Loucy (cell line): ENCODE data around the gene TTC7B.
A peak's percentile ranks its signal among the peaks of the same experiment; 100 is the strongest.

Experiments used
- H2AFZ ChIP-seq: fragments of 200-600 bp; sonication (generic); 2 replicates; pipeline ENCODE4 v1.6.0; 2016; ENCODE audit warnings: antibody characterized with exemption, mild to moderate bottlenecking, low read length, moderate library complexity
- H3F3A ChIP-seq: fragments of 200-600 bp; 2 replicates; pipeline ENCODE4 v1.6.0; 2016; ENCODE audit warnings: antibody characterized with exemption, low read depth, mild to moderate bottlenecking
- H3K27me3 ChIP-seq: fragments of 200-600 bp; sonication (generic); 2 replicates; pipeline ENCODE4 v1.6.1; 2014; ENCODE audit warnings: low read length, mild to moderate bottlenecking; ENCODE audit not compliant: insufficient read depth, poor library complexity, severe bottlenecking
- H3K36me3 ChIP-seq: fragments of 200-600 bp; sonication (generic); 2 replicates; pipeline ENCODE4 v1.6.1; 2016; ENCODE audit warnings: low read length; ENCODE audit not compliant: insufficient read depth
- H3K4me1 ChIP-seq: fragments of 200-600 bp; sonication (generic); 2 replicates; pipeline ENCODE4 v1.5.1; 2014; ENCODE audit warnings: low read length, mild to moderate bottlenecking; ENCODE audit not compliant: insufficient read depth, poor library complexity, severe bottlenecking
- H3K4me2 ChIP-seq: fragments of 200-600 bp; sonication (generic); 2 replicates; pipeline ENCODE4 v1.6.0; 2014; ENCODE audit warnings: antibody characterized with exemption, low read length, low read depth, mild to moderate bottlenecking; ENCODE audit not compliant: poor library complexity, severe bottlenecking
- H3K4me3 ChIP-seq: fragments of 200-600 bp; sonication (generic); 2 replicates; pipeline ENCODE4 v1.5.1; 2014; ENCODE audit warnings: low read length, mild to moderate bottlenecking, mixed read lengths; ENCODE audit not compliant: poor library complexity, severe bottlenecking
- H3K79me2 ChIP-seq: fragments of 200-600 bp; sonication (generic); 2 replicates; pipeline ENCODE4 v1.6.1; 2014; ENCODE audit warnings: low read length; ENCODE audit not compliant: insufficient read depth
- H3K9ac ChIP-seq: fragments of 200-600 bp; sonication (generic); 2 replicates; pipeline ENCODE4 v1.6.0; 2014; ENCODE audit warnings: mild to moderate bottlenecking, low read depth, low read length, moderate library complexity; ENCODE audit not compliant: poor library complexity, severe bottlenecking
- H3K9me2 ChIP-seq: fragments of 200-600 bp; sonication (generic); replicated peaks from 2 replicates; pipeline ENCODE4 v1.6.1; 2016; ENCODE audit warnings: low read depth, low read length, mixed read lengths
- H3K9me3 ChIP-seq: fragments of 200-600 bp; sonication (generic); 2 replicates; pipeline ENCODE4 v1.6.1; 2014; ENCODE audit warnings: mild to moderate bottlenecking, antibody characterized with exemption, low read length, low read depth; ENCODE audit not compliant: insufficient read depth
- H4K20me1 ChIP-seq: fragments of 200-600 bp; sonication (generic); 2 replicates; pipeline ENCODE4 v1.6.0; 2014; ENCODE audit warnings: antibody characterized with exemption, low read length, mild to moderate bottlenecking; ENCODE audit not compliant: insufficient read depth, poor library complexity, severe bottlenecking
- CTCF ChIP-seq: fragments of 200-600 bp; sonication (generic); conservative IDR thresholded peaks from 2 replicates; pipeline ENCODE4 v1.5.1; 2014; ENCODE audit warnings: mild to moderate bottlenecking, antibody characterized with exemption, low read length
- EZH2phosphoT487 ChIP-seq: fragments of 200-600 bp; IDR thresholded peaks from 2 replicates; pipeline ENCODE4 v1.6.1; 2018; ENCODE audit warnings: antibody characterized with exemption, mild to moderate bottlenecking, moderate library complexity, borderline replicate concordance

TTC7B gene

GRCh38 chr14:90795744-90796143 is 20.5 kb downstream of the TTC7B start:
- Histone ChIP-seq H3K27me3 (no peaks in the 10 kb centered on the region), H3K9ac (peak overlapping the region; percentile 33), H3K4me2 (no peak overlapping the region), H3F3A (no peaks in the 10 kb centered on the region), H4K20me1 (no peaks in the 10 kb centered on the region), H3K9me3 (no peaks in the 10 kb centered on the region), H3K4me3 (no peak overlapping the region), H3K4me1 (peaks cover 25% of the 10 kb centered on the region), H3K36me3 (no peaks in the 10 kb centered on the region), H2AFZ (no peak overlapping the region), H3K79me2 (peaks cover 58% of the 10 kb centered on the region), H3K9me2 (no peaks in the 10 kb centered on the region)
- TF ChIP-seq CTCF (no peak), EZH2phosphoT487 (no peak)

DNA sequence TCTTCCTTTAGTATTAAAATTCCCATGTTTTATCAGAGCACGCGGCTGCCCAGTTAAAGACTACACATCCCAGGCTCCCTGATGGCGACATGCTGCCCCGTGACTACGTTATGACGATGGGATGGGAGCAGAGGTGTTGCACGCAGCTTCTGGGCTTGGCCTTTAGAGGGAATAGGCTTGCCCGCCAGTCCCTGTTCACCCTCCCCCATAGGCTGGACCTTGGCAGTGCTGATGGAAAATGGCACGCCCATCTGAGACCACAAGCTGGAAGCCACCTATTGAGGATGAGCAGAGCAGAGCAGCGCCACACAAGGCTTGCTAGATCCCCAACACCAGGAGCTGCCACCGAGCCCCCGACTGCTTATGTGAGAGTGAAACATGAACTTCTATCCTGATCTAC is 24.7 kb downstream of the TTC7B start:
- H3K79me2 ChIP-seq, result peaks cover 39% of the 10 kb centered on the region
- no peaks in the 10 kb centered on the region for H4K20me1 ChIP-seq
- H3K4me3 ChIP-seq, result no peak overlapping the region
- H3K4me2 ChIP-seq, result no peak overlapping the region
- H3K9me2 ChIP-seq, result no peaks in the 10 kb centered on the region
- no peak overlapping the region for H3K9ac ChIP-seq
- H3K36me3 ChIP-seq, result no peaks in the 10 kb centered on the region
- no peak overlapping the region for H2AFZ ChIP-seq
- H3F3A ChIP-seq, result no peaks in the 10 kb centered on the region
- H3K9me3 ChIP-seq, result no peaks in the 10 kb centered on the region
- TF ChIP-seq EZH2phosphoT487, result no peak
- TF ChIP-seq CTCF, result no peak
- no peaks in the 10 kb centered on the region for H3K27me3 ChIP-seq
- peaks cover 5% of the 10 kb centered on the region for H3K4me1 ChIP-seq

GRCh38 chr14:90788031-90788430 is 28.2 kb downstream of the TTC7B start:
- Histone ChIP-seq H3K9me3 (no peaks in the 10 kb centered on the region), H3K4me2 (no peak overlapping the region), H3K4me1 (no peaks in the 10 kb centered on the region), H3K4me3 (no peak overlapping the region), H3K9me2 (no peaks in the 10 kb centered on the region), H3K27me3 (no peaks in the 10 kb centered on the region), H2AFZ (no peak overlapping the region), H4K20me1 (no peaks in the 10 kb centered on the region), H3F3A (no peaks in the 10 kb centered on the region), H3K79me2 (peaks cover 16% of the 10 kb centered on the region; the same call in 1 of the 2 replicates), H3K9ac (no peak overlapping the region), H3K36me3 (peaks cover 21% of the 10 kb centered on the region; the same call in 1 of the 2 replicates)
- no peak for TF ChIP-seq EZH2phosphoT487
- TF ChIP-seq CTCF, result no peak
